ENCODE results near the gene CALCOCO2.
"Not testable (repeated sequence)": the region's sequence is repeated elsewhere in the genome, so short reads cannot be mapped to it uniquely, and the experiment has no call there.

Gene CALCOCO2

DNA sequence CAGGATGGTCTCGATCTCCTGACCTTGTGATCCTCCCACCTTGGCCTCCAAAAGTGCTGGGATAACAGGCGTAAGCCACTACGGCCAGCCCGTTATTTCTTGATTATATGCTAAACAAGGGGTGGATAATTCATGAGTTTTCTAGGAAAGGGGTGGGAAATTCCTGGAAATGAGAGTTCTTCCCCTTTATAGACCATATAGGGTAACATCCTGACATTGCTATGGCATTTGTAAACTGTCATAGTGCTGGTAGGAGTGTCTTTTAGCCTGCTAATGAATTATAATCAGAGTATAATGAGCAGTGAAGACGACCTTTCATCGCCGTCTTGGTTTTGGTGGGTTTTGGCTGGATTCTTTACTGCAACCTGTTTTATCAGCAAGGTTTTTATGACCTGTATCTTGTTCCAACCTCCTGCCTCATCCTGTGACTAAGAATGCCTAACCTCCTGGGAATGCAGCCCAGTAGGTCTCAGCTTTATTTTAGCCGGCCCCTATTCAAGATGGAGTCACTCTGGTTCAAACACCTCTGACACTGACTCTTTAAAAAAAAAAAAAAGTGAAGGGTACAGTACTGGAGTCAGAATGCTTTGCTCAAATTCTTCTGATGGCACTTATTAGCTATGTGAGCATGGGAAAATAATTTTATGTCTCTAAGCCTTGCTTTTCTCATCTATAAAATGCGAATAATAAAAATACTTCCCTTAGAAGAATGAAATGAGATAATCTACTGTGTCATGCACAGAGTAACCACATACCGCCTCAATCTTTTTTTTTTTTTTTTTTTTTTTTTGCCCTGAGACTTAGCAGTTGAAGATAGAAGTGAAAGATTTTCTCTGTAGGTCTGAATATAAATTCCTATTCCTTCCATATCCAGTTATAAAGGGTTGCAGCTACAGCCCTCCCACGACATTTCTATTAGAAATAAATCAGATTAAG lies 5.1 kb upstream of the CALCOCO2 start:
- no peak for DNase-seq

DNA sequence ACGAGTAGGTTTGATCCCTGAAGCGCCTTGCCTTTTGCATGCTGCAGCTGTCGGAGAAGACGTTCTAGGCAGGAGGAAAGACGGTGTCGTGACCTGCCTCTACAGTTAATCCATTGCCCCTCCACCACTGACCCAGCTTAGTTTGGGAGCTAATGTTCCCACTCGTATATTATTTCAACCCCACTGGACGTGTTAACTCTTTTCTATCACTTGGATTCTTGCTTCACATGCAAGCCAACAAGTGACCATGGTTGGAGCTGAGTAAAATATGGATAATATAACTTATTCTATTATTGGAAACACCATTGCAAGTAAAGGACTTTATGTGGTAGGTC lies 681 bp downstream of the CALCOCO2 start:
- DNase-seq: no peak

DNA sequence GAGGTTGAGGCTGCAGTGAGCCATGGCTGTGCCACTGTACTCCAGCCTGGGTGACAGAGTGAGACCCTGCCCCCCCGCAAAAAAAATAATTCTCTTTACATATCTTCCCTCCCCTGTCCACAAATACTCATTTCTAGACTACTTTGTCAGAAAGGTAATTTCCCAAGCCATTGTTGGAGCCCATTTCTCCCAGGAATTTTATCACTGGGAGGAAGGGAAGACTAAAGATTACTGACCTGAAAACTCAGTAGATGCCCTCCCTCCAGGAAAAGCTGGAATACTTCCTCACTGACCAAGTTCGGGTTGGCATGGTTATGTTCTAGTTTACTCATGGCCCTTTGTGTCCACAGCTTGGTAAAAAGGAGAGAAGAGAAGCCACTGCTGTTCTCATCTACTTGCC lies 4.1 kb downstream of the CALCOCO2 start:
- DNase-seq: no peak

DNA sequence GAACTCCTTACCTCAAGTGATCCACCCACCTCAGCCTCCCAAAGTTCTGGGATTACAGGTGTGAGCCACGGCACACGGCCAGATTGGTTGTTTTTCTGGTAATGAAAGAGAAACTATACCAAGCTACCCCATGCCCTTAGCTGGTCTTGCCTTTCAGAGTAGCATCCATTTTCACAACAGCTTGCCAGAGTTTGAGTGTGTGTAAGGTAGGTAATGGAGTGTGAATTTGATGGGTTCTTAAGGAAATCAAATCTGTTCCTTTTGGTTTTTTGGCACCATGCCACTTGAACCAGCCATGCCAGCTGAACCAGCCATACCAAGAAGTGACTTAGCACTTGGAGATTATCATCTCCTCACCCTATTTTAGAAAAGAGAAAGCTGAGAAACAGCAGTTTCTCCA lies 5.1 kb downstream of the CALCOCO2 start:
- DNase-seq: no peak

DNA sequence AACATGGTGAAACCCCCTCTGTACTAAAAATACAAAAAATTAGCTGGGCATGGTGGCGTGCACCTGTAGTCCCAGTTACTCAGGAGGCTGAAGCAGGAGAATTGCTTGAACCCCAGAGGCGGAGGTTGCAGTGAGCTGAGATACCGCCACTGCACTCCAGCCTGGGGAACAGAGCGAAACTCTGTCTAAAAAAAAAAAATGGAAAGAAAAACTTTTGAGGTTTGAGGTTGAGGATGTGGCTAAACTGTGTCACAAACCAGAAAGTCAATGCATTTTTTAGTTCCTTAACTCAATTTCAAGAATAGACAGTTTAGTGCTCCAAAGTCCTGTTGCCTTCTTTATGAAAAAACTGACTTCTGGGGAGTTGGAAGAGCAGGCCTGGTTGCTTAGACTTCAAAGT lies 6.6 kb downstream of the CALCOCO2 start:
- DNase-seq: not testable (repeated sequence)

DNA sequence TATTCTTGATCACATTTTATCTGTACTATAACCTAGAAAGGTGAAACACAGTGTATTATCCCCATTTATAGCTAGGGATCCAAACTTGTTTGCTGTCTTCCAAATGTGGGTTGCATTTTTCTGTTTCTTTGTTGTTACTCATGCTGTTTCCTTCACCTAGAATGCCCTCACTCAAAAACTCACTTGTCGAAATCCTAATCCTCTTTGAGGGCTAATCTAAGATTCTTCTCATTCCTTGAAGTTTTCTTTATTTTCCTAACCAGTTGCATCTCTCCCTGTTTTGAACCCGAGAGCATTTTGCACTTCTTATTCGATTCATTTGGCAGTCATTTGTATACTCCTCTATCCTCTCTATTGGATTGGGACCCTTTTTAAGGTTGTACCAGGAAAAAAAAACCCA lies 9.6 kb downstream of the CALCOCO2 start:
- DNase-seq: no peak

DNA sequence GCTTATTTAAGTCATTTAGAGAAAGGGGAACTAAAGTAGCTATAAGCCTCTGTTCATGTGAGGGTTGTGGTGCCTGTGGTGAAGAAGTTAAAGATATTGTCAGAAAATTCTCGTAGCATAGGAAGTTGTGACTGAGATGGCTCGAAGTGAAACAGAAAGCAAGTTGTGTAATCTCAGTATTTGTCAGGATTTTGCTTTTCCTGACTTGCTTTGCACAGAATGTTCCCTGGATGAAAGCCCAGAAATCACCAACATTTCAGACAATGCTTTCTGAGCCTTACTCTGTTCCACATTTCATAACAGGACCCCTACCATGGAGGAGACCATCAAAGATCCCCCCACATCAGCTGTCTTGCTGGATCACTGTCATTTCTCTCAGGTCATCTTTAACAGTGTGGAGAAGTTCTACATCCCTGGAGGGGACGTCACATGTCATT lies 10.6 kb downstream of the CALCOCO2 start:
- no peak for DNase-seq

DNA sequence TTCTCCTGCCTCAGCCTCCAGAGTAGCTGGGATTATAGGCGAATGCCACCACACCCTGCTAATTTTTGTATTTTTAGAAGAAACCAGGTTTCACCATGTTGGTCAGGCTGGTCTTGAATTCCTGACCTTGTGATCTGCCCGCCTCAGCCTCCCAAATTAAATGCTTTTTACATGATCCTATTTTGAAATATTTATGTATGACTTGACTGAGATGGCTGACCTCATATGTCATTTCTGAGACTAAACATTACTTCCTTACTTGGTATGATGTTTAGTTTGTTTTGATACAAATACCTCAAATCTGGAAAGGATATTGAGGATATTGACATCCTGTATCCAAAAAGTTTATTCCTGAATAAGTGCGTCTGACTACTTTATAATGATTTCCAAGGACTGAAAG lies 11.9 kb downstream of the CALCOCO2 start:
- DNase-seq: no peak

DNA sequence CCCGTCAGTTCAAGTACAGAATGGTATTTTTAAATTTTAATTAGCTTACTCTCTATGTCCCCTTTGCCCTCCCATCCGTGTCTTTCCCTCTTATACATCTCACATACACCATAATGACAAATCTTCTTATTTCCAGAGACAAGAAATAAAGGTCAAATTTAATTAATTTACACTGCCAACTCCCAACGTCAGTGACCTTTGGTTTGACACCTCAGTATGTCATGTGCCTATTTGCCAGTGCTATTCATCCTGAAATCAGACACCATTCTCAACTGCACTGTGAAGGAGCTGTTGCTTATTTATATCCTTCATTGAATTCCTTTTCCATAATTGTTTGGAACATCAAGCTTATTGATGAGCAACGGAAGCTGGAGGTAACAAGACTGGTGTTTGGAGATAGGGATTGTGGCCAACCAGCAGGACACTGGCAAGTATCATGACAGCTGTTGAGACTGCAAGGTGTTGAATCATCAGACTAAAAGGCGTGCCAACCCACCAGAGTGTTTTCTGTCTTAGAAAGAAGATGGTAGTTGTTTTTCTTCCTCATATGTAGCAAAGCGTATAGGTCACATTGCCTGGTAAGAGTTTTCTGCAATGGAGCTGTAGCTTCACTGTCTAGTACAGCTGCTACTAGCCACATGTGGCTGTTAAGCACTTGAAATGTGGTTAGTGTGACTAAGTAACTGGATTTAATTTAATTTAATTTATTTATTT lies 12.5 kb downstream of the CALCOCO2 start:
- no peak for DNase-seq

DNA sequence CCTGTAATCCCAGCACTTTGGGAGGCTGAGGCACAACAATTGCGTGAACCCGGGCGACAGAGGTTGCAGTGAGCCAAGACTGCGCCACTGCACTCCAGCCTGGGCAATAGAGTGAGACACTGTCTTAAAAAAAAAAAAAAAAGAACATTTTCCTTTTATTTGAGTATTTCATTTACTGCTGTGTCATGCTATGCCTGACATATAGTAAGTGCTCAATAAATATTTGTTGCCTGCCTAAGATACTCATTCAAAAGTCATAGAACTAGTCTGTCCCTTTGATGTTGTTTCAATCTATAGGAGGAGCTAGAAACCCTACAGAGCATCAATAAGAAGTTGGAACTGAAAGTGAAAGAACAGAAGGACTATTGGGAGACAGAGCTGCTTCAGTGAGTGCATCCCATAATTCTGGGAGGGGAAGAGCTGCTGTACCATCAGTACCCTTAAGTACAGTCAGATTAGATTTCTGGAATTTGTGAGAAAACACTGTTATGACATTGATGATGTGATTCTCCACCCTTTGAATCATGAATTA lies 20.0 kb downstream of the CALCOCO2 start:
- no peak for DNase-seq

DNA sequence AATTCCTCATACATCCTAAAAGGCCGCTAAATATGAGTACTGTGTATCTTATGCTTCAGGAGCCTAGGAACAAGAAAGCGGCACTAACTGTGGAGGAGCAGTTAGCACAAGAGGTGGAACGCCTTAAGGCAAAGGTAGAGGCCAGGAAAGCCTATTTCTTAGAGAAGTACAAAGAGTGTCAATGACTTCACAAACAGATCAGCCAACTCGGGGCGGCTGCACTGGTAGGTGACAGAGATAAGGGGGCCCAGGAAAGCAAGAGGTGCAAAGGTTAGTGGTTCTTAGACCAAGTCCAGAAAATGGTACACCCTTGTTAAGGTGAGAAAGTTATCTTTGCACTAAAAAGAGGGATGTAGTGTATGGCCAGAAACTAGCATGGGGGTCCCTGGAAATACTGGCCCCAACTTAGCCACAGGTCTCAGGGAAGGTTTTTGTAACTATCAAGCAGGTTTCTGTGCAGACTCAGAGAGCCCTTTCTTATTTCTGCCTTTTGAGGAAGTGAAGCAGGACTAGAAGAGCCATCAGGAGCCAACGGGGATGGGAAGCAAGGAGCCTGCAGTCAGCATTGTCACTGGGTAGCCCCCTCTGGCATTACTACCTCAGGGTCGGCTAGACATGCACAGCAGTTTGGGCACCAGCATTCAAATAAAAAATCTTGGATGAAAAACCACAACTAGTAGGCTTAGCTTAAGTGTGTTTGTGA lies 24.1 kb downstream of the CALCOCO2 start:
- no peak for DNase-seq

DNA sequence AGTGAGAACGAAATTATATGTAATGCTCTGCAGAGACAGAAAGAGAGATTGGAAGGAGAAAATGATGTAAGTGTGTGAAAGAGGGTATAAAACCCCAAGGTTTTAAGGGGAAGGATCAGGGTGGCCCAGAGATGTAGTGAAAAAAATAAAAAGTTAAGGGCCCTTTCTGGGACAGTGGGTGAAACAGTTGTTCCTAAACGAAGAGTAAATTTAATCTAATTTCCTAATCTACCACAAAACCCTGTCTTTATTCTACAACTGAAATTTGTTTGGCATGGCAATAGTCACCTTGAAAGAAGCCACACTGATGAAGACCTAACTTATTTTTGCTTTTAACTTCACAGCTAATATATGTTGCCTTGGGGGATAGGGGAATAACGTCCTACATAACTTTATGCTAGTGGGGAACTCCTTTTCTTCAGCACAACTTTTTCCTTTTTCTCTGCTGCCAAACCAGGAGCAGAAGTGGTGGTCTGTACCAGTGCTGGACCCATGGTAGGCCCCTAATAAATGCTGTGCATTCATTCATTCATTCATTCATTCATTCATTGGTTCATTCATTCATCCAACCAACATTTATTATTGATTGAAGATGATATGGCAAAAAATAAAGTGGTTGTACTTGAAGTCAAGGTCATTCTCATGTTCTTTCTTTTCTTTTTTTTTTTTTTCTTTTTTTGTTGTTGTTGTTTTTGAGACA lies 25.4 kb downstream of the CALCOCO2 start:
- no peak for DNase-seq

DNA sequence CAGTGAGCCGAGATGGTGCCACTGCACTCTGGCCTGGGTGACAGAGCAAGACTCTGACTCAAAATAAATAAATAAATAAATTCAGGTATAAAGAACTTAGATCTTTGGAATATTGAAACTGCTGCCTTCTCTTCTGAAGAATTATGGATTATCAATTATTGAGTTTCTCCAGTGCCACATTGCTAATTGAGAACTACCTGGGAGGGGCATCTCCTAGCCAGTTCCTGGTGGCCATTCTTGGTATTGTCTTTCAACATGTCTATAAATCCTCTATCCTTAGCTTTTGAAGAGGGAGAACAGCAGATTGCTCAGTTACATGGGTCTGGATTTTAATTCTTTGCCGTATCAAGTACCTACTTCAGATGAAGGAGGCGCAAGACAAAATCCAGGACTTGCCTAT lies 29.2 kb downstream of the CALCOCO2 start:
- DNase-seq: no peak

DNA sequence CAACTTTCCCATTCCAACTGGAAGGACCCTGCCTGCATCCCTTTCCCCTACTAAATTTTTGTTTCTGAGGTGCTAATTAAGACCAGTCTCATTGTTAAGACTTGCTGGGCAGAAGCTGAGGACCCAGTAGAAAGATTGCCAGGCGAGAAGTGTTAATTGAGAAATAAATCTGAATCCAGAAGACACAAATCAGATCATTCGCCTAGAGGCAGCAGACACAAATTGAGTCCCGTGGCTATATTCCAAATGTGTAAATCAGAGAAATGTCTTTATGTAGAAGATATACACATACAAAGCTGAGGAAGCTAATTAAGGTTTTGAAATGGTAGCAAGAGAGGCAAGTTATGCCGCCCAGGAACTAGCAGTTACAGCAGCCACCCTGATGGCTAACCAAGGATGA lies 29.6 kb downstream of the CALCOCO2 start:
- DNase-seq: no peak

DNA sequence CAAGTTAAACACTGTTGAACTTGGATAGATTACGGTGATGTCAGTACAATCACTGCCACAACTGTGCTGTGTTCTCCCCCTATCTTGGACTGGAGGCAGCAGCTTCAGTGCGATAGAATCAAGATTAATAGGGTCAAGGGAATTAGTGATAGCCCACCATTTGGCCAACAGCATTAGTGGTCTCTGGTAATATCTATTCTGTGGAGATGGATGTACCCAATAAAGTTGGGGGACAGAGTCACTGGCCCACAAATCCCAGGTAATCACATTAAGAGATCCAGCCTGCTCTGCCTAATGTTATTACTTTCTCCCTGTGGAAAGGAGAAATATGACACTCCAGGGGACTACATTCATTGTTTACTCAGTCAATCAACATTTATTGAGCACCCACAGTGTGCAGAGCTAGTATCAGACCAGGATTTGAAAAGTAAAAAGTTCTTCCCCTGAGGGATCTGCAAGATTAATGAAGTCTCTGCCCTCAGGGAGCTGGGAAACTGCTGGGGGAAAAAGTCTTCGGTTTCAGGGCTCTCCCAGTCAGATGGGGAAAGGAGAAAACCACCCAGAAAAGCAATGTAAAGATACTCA lies 38.2 kb downstream of the CALCOCO2 start:
- no peak for DNase-seq

DNA sequence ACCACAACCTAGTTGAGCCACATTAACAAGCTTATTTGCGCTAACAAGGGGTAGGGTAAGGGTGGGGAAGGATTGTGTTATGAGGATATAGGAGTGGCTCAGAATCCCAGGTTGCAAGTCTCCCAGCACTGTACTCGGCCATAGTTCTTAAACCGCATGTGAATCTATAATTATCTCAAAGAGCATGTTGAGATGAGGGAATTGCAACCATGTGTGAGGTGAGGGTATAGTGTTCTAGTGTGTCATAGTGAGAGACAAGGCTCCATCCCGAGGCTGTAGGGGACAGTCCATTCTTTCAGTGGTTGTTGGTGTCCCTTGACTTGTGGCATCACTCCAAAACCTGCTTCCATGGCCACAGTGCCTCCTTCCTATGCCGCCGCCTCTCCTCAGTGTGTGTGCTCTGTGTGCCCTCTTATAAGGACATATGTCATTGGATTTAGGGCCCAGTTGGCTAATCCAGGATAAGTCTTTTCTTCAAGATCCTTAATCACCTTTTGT lies 39.0 kb downstream of the CALCOCO2 start:
- DNase-seq: no peak

DNA sequence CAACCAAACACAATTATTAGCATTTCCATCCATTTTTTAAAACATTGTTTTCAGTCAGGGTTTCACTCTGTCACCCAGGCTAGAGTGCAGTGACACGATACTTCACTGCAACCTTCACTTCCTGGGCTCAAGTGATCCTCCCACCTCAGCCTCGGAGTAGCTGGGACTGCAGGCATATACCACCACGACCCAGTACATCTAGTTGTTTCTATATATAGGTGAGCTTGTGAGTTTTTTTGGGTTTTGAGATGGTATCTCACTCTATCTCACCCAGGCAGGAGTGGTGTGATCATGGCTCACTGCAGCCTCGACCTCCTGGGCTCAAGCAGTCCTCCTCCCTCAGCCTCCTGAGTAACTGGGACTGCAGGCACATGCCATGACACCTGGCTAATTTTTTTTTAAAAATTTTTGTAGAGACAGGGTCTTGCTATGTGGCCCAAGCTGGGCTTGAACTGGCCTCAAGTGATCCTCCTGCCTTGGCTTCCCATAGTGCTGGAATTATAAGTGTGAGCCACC lies 40.3 kb downstream of the CALCOCO2 start:
- DNase-seq: no peak

DNA sequence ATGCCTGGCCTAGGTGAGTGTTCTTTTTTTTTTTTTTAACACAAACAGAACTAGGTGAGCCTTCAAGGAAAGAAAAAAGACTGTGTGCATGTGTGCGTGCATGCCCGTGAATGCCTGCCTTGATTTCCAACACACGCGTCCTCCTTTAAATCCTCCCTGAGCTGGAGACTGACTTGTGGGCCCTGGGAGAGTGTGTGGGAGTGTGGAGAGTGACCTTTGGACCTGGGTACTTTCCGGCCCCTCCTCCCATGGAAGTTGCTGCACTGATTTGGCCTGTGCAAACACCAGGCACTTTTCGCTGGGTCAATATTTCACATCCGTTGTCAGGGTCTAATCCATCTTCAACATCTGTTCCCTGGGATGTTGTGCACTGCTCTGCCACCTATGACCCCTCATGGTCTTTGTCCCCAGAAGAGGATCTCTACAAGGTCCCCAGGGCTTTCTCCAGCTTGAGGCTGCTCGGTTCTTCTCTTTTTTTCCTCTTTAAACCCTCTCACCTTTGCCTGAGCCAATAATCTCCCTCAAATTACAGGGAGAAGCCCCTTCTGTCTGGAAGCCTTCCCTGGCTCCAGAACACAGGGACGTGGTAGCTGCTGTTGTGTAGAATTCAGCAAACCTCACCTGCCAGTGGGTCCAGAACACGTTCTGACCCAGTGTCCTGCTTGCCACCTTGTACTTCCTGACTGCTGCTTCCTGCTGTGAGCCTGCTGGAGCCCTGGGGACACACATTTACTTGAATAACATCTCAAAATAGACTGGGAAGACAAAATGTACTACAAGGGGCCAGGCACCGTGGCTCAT lies 40.9 kb downstream of the CALCOCO2 start:
- no peak for DNase-seq

DNA sequence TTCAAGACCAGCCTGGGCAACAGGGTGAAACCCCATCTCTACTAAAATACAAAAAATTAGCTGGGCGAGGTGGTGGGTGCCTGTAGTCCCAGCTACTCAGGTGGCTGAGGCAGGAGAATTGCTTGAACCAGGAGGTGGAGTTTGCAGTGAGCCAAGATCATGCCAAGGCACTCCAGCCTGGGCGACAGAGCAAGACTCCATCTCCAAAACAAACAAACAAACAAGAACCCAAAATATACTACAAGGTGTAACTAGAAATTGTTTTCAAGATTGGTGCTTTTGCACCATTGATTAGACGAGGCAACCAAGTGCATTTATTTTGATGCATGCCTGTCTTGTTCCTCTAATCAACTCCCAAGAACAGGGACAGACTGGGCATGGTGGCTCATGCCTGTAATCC lies 41.6 kb downstream of the CALCOCO2 start:
- not testable (repeated sequence) for DNase-seq

DNA sequence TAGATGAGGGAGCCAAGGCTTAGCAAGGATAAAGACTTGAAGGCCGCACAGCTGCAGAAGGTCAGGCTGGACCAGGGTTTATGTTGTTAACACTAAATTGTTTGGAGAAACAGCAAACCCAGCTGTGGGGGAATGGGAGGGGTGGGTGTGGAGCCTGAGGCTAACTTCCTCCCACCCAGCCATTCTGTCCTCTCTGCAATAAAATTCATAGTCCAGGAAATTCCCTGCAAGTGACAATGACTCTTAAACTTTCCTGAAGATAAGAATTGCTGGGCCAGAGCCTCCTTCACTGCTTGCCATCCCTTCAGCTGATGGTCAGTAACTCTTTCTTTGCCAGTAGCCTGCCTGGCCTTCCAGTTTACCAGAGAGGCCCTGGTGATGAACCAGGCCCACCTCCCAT lies 42.4 kb downstream of the CALCOCO2 start:
- no peak for DNase-seq
